ENCODE data around the gene FREM1.
"Not testable (repeated sequence)": the region's sequence is repeated elsewhere in the genome, so short reads cannot be mapped to it uniquely, and the experiment has no call there.

Gene FREM1

GRCh38 chr9:14909961-14910805, at the start of gene FREM1:
FREM1 (minus strand) TSS chr9:14910428; CDS start chr9:14868977, 41,451 bp downstream.
- no peak for DNase-seq

GRCh38 chr9:14958989-14959388, 48.8 kb upstream of the FREM1 start:
- no peak for DNase-seq

- DNase-seq = no peak
These were observed 46.9 kb upstream of the FREM1 start for GRCh38 chr9:14957109-14957508.

- DNase-seq = no peak
These were observed 46.0 kb upstream of the FREM1 start for GRCh38 chr9:14956208-14956607.

GRCh38 chr9:14945351-14945750, 35.1 kb upstream of the FREM1 start:
- no peak for DNase-seq

- no peak for DNase-seq
These were observed 31.5 kb upstream of the FREM1 start for GRCh38 chr9:14941501-14942405.

- no peak for DNase-seq
These were observed 29.1 kb upstream of the FREM1 start for GRCh38 chr9:14939378-14939777.

- DNase-seq = no peak
These were observed 27.0 kb upstream of the FREM1 start for GRCh38 chr9:14937216-14937615.

- DNase-seq = no peak
These were observed 26.3 kb upstream of the FREM1 start for GRCh38 chr9:14936491-14936890.

GRCh38 chr9:14935964-14936363, 25.7 kb upstream of the FREM1 start:
- no peak for DNase-seq

GRCh38 chr9:14935106-14935751, 25.0 kb upstream of the FREM1 start:
- no peak for DNase-seq

GRCh38 chr9:14932641-14933040, 22.4 kb upstream of the FREM1 start:
- DNase-seq = no peak

- DNase-seq = no peak
These were observed 22.0 kb upstream of the FREM1 start for GRCh38 chr9:14932231-14932630.

GRCh38 chr9:14926941-14927624, 16.9 kb upstream of the FREM1 start:
- DNase-seq = no peak

- no peak for DNase-seq
These were observed 14.3 kb upstream of the FREM1 start for GRCh38 chr9:14924230-14925219.

- no peak for DNase-seq
These were observed 13.5 kb upstream of the FREM1 start for GRCh38 chr9:14923701-14924100.

- not testable (repeated sequence) for DNase-seq
These were observed 10.6 kb upstream of the FREM1 start for GRCh38 chr9:14920805-14921204.

GRCh38 chr9:14913366-14913765, 3.1 kb upstream of the FREM1 start:
- no peak for DNase-seq

GRCh38 chr9:14912859-14913258, 2.6 kb upstream of the FREM1 start:
- no peak for DNase-seq

GRCh38 chr9:14911046-14911445, 818 bp upstream of the FREM1 start:
- DNase-seq = no peak

- no peak for DNase-seq
These were observed 647 bp downstream of the FREM1 start for GRCh38 chr9:14909601-14909960.

- DNase-seq = no peak
These were observed 1.0 kb downstream of the FREM1 start for GRCh38 chr9:14909181-14909580.

All from cortex of kidney (tissue), 1 donor.